Activated CD4-positive, alpha-beta T cell treated with anti-CD3 and anti-CD28 coated beads for 24 hours (primary cell): Measurements from ENCODE around the gene SBK2.

ENCODE experiments used
- DNase-seq, 2 donors: peaks; one replicate each; pipeline ENCODE4 v3.0.0-alpha.2; 2020; ENCODE audit warnings: low read depth in 2 of 2

Gene SBK2

DNA sequence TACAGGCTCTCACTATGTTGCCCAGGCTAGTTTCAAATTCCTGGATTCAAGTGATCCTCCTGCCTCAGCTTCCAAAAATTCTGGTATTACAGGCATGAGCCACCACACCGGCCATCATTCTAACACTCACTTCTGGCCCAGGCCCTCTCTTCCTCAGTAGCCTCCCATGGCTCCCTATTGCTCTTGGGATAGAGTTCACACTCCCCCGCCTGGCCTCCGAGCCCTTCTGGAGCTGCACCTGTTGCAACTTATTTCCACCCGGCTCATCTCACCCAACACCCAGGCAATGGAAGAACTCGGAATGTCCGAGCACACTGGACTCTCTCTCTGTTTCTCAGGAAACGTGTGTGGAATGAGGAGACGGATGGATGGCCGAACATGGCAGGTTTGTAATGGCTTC, 17.4 kb upstream of the SBK2 start:
- no peak for DNase-seq

DNA sequence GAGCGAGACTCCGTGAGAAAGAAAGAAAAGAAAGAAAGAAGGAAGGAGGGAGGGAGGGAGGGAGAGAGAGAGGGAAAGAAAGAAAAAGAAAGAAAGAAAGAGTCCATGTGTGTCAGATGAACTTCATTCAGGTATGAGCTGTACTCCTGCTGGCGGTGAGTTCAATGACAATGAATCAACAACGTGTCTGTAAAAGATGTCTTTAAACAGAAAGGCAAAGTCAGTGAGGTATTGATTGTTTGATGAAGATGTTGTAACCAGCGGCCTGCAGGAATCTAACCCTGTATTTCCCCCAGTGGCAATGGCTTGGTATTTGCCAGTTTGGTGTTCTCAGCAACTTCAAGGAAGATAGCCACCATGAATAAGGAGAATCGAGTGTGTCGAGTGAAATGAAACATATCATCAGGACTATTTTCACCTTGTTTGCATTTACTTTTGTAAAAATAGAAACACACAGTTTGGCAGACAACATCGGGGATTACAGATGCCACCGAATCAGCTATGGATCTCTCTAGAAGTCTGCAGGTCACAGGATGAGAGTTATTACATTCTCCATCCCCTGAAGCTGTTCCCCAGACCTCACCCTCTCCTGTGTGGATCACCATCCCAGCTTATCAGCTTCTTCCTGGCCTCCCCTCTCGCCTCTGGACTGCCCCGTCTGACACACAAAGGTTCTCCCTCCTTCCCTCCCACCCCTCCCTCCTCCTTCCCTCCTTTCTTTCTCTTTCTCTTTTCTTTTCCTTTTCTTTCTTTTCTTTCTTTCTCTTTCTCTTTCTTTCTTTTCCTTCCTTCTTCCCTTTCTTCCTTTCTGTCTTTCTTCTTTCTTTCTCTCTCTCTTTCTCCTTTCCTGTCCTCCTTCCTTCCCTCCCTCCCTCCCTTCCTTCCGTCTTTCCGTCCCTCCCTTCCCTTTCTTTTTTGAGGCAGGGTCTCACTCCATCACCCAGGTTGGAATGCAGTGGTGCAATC, 16.6 kb upstream of the SBK2 start:
- DNase-seq = no peak

DNA sequence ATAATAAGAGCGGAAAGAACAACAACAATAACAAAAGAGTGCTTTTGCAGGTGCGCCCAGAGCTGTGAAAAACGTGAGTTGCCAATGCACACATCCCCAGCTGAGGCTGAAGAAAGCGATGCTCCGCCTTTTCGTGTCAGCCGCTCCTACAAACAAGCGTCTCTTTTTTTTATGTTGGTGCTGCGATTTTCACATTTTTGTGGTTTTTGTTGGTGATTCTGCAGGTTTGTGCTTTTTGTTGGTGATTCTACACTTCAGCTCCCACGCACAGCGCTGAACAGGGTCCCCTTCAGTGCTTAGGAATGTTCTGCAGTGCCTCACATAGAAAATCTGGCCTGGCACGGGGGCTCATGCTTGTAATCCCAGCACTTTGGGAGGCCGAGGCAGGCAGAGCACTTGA, 15.7 kb upstream of the SBK2 start:
- no peak for DNase-seq

DNA sequence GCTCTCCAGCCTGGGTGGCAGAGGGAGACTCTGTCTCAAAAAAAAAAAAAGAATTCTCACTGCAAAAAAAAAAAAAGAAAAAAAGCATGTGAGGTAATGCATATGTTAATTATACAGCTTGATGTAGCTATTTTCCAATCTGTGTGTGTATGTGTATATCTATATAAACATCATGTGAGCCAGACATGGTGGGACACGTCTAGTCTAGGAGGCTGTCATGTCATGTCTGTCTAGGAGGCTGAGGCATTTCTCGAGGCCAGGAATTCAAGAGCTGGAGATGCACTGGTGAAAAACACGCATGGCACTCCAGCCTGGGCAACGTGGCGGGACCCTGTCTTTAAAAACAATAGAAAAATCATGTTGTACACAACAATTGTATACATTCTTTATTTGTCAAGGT, 15.3 kb upstream of the SBK2 start:
- no peak for DNase-seq

DNA sequence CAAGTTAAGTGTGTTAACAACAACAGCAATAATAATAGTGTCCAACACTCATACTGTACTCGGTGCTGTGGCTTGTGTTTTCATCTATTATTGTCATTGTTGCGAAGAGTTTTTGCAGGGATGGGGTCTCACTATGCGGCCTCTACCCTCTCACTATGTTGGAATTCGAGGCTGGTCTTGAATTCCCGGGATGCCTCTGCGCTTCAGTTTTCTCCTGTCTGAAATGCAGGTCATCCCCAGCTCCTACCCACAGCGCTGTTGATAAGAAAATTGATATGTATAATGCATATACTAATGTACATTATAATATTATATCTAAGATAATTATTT, 13.4 kb upstream of the SBK2 start:
- no peak for DNase-seq

DNA sequence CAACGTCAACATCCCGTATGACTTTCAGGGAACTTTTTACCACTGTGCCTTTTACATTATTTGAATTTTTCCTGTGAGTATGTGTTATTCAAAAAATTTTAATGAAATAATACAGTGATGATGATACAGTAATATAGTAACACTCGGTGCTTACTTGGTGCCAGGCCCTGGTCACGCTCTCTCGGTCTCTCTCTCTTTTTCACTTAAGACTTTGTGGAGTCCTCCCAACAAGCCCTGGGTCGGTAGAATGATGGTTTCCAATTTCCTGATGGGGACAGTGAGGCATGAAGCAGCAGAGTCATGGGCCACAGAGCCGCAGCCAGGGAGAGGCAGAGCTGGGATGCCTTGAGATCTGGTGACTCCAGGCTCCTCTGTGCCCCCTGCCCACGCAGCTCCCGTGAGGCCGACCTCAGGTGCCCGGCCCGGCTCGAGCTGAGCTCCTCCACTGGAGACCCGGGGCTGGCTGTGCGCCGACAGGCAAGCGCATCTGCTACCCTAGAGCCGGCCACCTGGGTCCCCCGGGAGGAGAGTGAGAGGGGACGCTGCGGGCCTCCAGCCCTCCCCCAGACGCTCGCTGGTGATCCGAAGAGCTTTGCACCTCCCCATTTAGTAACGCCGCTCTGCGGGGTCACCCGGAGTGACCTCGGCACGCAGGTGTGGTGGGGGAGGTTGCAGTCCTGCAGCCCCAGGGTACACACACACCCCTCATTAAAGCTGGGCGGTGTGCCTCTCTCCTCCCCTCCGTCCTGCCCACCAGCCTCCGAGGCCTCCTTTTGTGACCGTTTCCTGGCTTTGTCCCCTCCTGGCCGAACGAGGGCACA, 12.8 kb upstream of the SBK2 start:
- DNase-seq = no peak

DNA sequence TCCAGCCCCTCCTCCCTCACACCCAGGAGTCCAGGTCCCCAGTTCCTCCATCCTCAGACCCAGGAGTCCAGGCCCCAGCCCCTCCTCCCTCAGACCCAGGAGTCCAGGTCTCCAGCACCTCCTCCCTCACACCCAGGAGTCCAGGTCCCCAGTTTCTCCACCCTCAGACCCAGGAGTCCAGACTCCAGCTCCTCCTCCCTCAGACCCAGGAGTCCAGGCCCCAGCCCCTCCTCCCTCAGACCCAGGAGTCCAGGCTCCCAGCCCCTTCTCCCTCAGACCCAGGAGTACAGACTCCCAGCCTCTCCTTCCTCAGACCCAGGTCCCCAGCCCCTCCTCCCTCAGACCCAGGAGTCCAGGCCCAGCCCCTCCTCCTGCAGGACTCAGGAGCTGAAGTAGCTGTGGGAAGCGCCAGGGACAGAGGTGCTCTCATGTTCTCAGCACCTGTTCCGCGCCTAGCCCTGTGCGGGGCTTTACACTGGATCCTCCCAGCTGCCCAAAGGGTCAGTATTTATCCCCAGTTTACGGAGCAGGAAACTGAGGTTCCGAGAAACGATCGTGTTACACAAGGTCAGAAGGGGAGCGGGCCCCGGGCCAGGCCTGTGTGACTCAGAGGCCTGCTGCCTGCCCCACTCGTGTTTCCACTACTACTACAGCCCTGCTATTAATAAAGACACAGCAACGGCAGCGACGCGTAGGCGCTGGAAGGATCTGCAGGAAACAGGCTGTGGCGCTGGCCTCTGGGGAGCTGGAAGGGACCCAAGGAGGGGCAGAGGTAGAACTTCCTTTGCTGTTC, 10.1 kb upstream of the SBK2 start:
- no peak for DNase-seq

DNA sequence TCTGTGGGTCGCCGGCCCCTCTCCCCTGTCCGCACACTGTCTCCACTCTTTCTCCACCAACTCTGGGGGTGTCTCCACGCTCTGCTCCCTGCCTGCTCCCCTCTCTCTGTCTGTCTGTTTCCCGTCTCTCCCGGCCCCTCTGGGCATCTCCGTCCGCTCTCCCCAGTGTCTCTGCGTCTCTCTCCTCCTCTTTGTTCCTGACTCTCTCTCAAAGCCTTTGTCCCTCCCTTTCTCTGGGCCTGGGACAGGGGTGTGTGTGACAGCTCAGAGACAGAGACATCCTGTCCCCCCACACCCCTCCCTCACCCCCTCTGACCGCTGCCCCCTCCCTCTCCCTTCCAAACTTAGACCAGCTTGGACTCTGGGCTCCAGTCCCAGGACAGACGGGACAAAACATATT, 9.1 kb upstream of the SBK2 start:
- no peak for DNase-seq

DNA sequence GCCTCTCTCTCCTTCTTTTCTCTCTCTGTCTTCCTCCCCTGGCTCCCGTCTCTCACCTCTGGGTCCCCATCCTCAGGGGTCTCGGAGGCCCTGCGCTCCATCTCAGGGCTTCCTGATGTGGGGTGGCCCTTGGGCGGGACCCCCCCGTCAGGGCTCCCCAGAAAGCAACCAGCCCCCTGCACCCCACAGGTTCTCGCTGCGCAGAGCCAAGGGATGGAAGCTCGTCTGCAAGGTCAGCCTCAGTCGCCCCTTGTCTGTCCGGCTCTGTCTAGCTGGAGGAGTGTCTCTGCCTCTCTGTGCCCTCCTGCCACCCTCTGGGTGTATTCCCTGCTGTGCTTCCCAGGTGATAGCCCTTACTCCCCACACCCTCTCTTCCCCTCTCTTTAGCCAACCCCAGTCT, 8.5 kb upstream of the SBK2 start, which contains the start of gene SBK3:
SBK3 (minus strand) TSS at position 101 of the 400 bp plus-strand sequence; CDS start at position 101, 0 bp downstream.
- DNase-seq = no peak

DNA sequence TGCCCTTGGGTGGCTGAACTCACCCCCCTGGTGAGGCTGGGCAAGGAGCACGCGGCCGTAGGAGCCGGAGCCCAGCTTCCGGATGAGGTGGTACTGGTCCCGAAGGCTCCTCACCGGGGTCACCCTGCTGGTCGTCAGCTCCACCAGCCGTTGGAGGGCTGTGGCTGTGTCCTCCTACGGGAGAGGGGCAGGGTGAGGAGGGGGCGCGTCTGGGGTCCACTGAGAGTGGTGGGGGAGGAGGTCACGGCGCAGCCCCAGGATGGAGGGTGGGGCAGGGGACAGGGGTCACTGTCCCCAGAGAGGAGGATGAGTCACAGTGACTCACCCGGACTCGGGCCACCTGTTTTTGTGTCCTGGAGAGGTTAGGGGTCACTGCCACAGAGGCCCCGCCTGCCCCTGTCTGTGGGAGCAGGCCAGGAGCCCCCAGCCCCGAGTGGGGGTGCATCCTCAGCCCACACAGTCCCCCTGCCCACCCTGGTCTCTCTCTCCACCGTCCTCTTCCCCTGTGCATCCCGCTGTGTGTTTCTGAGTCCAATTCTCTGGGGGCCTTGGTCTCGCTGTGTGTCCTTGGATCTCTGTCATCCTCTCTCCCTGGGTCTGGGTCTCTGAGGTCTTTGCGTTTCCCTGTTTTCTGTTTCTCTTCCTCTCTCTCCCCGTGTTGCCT, 8.0 kb upstream of the SBK2 start:
- DNase-seq = no peak

DNA sequence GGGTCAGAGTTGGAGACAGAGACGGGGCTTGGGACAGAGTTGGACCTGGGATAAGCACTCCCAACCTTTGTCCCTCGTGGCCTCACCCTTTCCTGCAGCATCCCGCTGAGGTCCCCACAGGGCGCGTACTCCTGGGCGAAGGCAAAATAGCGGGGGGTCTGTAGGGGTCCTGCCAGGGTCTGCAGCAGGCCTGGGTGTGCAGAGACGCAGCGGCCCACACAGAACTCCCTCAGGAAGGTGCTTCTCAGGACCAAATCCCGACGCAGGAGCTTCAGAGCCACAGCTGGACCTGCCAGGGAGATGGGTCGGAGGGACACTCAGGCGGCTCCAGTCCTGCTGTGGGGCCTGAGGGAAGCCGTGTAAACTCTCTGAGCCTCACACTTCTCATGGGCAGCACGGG, 7.1 kb upstream of the SBK2 start:
- DNase-seq = no peak

DNA sequence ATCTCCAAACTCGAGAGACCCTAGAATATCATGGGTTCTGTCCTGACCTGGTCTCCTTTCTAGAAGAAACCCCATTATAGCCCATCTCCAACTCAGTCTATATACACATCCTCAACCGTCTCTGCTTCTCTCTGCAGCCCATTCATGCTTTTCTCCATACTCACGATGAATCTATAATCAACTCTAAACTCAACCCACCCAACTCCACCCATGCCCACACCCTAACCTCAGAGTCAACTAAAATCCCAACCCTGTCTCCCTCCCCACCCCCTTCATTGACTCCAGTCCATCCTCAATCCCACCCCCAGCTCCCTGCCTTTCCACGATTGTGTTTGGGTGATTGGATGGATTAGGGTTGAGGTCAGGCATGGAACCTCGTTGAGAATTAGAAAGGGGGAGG, 6.6 kb upstream of the SBK2 start:
- DNase-seq = no peak

DNA sequence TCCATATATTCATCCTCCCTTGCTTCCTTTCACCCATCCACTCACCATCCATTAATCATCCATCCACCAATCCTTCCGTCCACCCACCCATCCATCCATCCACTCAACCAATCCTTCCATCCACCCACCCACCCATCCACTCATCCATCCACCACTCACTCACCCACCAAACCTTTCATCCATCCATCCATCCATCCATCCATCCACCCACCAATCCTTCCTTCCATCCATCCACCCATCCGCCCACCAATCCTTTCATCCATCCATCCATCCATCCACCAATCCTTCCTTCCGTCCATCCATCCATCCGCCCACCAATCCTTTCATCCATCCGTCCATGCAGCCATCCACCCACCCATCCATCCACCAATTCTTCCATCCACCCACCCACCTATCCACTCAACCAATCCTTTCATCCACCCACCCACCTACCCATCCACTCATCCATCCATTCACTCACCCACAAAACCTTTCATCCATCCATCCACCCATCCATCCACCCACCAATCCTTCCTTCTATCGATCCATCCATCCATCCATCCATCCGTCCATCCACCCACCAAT, 5.4 kb upstream of the SBK2 start:
- no peak for DNase-seq

DNA sequence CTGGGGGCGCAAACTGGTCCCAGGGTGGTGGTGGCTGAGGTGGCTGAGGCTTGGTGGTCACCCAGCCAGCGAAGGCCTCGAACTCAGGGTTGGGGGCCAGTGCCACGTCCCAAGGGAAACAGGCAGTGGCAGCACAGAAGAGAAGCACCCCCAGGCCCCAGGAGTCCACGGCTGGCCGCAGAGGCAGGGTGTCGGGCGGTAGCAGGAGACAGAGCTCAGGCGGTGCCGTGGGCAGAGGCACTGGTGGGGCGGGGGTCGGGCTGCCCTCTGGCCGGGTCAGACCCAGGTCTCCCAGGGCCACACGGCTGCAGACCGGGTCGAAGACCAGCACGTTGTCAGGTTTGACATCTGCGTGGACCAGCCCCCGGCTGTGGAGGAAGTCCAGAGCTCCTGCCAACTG, 4.2 kb upstream of the SBK2 start:
- DNase-seq = no peak

DNA sequence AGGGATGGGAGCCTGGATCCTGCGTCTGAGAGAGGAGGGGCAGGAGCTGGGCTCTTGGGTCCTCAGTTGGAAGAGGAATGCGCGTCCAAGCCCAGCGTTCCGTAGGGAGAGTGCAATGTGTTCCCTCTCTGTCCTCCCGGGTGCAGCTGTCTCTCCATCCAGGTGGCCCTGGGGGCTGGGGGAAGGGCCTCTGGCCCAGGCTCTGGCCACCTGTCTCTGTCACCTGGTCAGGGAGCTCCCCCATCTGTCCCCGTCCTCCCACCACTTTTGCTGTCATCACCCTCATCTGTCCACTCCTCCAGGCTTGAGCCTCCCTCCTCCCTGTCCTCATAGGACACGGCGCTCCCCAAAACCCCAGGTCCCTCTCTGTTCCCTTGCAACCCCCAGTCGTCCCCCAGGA, 3.7 kb upstream of the SBK2 start:
- DNase-seq = no peak

DNA sequence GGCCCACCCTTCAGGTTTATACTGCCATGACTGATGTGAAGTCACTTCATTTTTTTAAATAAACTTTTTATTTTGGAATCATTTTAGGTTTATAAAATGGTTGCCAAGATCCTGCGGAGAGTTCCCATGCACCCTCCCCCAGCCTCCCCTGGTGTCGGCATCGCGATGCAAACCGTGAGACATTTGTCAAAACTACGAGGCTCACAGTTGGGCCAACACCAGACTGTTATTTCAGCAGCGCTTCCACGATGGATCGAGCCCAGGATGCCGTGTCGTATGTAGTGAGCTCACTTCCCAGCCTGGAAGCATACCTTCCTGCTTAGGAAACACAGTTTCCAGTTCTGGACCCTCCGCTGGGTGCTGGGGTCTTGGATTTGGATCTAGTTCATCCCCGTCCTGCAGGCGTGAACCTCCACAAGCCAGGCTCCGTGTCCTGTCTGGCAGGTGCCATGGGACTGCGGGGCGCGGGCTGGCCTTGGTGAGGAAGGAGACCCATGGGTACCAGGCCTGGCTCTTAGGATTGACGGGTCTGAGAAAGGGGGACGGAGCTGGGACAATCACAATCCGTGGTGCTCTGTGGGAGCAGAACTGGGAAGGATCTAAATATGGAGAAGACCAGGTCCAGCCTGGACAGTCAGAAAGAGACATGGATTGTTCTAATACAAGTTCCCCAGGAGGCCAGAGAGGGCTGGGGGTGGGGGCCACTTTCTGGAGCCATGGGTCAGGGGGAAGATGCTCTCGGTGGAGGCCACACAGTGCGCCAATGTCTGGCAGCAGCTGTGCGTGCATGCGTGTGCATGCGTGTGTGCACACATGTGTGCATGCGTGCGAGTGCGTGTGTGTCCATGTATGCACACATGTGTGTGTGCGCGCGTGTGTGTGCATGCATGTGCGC, 2.4 kb upstream of the SBK2 start:
- DNase-seq = no peak

DNA sequence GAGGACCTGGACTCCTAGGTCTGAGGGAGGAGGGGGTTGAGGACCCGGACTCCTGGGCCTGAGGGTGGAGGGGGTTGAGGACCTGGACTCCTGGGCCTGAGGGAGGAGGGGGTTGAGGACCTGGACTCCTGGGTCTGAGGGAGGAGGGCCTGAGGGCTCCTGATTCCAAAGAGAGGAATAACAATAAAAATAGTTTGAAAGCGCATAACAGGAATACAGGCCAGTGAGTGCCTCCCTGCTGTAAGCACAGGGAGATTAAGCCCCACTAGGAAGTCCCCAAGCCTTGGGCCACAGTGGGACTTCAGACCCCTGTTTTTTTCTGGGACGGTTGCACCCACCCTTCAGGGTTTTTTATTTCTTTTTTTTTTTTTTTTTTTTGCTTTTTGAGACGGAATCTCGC, 1.2 kb upstream of the SBK2 start:
- DNase-seq = no peak

DNA sequence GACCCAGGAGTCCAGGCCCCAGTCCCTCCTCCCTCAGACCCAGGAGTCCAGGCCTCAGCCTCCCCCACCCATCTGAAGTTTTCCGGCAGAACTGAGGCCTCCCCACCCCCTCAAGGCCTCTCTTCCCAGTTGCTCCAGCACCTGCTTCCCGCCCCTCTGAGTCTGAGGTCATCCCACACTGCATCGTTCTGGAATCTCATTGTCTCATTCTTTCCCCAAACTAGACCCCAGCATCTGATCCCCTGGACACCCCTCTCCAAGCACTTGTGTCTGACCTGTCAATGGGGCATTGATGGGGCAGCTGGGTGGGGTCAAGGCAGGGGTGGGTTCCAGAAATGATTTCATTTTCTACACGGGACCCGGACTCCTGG, 793 bp upstream of the SBK2 start:
- DNase-seq = no peak

DNA sequence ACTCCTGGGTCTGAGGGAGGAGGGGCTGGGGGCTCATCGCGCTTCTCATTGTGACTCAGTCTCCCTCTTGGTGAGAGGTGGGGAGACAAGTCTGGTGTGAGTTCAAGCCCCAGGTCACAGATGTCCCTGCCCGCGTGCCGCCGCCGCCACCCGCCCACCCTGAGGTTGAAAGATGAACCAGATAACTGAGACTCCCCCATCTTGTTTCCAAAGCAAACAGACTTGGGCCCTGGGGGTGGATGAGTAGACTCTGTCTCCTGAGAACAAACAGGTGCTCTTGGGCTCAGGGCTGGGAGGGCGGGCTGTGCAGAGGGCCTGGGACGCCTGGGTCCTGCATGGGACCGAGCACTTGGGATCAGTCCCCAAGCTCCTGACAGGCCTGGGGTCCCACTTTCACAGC, 567 bp downstream of the SBK2 start:
- DNase-seq = no peak

DNA sequence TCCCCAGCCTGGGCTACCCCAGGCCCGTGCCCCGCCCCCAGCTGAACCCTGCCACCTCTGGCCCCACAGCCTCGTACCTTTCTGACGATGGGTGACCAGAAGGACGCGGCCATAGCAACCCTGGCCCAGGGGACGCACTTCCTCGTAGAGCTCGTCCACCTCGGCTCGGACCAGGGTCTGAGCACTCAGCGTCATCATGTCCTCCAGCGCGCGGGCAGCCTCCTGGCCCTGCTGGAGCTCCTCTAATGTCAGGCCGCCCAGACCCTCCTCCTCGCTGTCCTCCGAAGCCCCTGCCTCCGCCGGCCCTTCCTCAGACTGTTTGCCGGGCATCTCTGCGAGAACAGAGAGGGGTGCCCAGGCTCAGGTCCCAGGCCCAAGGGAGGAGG, 975 bp downstream of the SBK2 start:
- no peak for DNase-seq
